NT2/D1 (cell line): ENCODE measurements around the gene MYH6.
"Not testable (repeated sequence)": the region's sequence is repeated elsewhere in the genome, so short reads cannot be mapped to it uniquely, and the experiment has no call there.

Experiments used
- DNase-seq: peaks from one replicate; pipeline ENCODE4 v3.0.0-alpha.2; 2011; ENCODE audit warnings: low read depth, low spot score
- H3K27me3 ChIP-seq: 2 replicates; pipeline ENCODE4 v1.6.0; 2011; ENCODE audit warnings: mild to moderate bottlenecking; ENCODE audit not compliant: insufficient read length, insufficient read depth
- H3K36me3 ChIP-seq: 2 replicates; pipeline ENCODE4 v1.6.1; 2011; ENCODE audit warnings: mild to moderate bottlenecking, low read length, mixed read lengths; ENCODE audit not compliant: insufficient read depth, insufficient read length
- H3K4me1 ChIP-seq: 2 replicates; pipeline ENCODE4 v1.5.1; 2011; ENCODE audit not compliant: insufficient read depth, insufficient read length
- H3K4me3 ChIP-seq: 2 replicates; pipeline ENCODE4 v1.5.1; 2011; ENCODE audit warnings: low read depth; ENCODE audit not compliant: insufficient read length
- H3K9ac ChIP-seq: 2 replicates; pipeline ENCODE4 v1.6.0; 2011; ENCODE audit warnings: low read depth; ENCODE audit not compliant: insufficient read length
- H3K9me3 ChIP-seq: 2 replicates; pipeline ENCODE4 v1.5.1; 2011; ENCODE audit warnings: mild to moderate bottlenecking, low read length; ENCODE audit not compliant: insufficient read depth
- SUZ12 ChIP-seq: IDR thresholded peaks from 2 replicates; pipeline ENCODE4 v1.6.1; 2011; ENCODE audit not compliant: insufficient read length, insufficient read depth; ENCODE audit errors: extremely low read depth
- YY1 ChIP-seq: IDR thresholded peaks from 2 replicates; pipeline ENCODE4 v1.6.1; 2011; ENCODE audit not compliant: insufficient read length, insufficient read depth
- ZNF274 ChIP-seq: IDR thresholded peaks from 2 replicates; pipeline ENCODE4 v1.6.1; 2011; ENCODE audit warnings: mild to moderate bottlenecking, low read depth, low read length

Gene MYH6

DNA sequence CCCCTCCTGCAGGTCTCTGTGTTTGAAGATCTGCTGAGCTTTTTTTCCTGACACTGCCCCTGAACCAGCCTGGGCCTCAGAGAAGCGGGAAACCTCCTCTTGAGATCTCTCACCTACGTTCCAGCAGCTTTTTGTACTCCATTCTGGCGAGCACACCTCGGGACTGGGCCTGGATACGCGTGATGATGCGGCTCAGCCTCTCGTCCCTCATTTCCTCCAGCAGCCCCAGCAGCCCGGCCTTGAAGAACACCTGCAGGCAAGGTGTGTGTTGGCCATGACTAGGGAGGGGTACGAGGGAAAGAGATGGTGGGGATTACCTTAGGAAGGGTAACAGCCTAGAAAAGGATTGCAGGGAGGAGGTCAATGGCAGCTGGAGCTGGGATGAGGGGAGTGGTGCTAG is 17.1 kb upstream of the MYH6 start:
- no peak for DNase-seq
- no peak overlapping the region for H3K9ac ChIP-seq
- no peaks in the 10 kb centered on the region for H3K9me3 ChIP-seq
- H3K36me3 ChIP-seq, result no peaks in the 10 kb centered on the region
- no peaks in the 10 kb centered on the region for H3K4me1 ChIP-seq
- TF ChIP-seq ZNF274, result no peak
- no peak for TF ChIP-seq SUZ12
- no peak for TF ChIP-seq YY1
- no peak overlapping the region for H3K4me3 ChIP-seq
- no peaks in the 10 kb centered on the region for H3K27me3 ChIP-seq

DNA sequence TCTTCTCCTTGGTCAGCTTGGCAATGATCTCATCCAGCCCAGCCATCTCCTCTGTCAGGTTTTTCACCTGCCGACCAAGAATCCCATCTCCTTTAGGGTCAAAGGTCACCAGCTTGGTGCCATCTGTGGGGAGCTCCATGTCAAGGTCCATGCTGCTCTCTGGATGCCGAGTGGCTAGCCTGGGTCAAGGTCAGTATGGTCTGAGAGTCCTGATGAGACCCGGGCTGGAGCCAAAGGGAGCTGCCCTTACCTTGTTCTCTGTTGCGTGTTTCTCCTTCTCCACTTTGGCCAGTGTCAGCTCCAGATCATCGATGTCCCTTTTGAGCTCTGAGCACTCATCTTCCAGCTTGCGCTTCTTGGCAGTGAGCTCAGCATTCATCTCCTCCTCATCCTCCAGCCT is 15.6 kb upstream of the MYH6 start:
- no peak overlapping the region for H3K4me3 ChIP-seq
- no peaks in the 10 kb centered on the region for H3K4me1 ChIP-seq
- H3K36me3 ChIP-seq, result no peaks in the 10 kb centered on the region
- H3K9ac ChIP-seq, result no peak overlapping the region
- no peaks in the 10 kb centered on the region for H3K27me3 ChIP-seq
- no peak for DNase-seq
- no peak for TF ChIP-seq ZNF274
- TF ChIP-seq SUZ12, result no peak
- TF ChIP-seq YY1, result no peak
- no peaks in the 10 kb centered on the region for H3K9me3 ChIP-seq

DNA sequence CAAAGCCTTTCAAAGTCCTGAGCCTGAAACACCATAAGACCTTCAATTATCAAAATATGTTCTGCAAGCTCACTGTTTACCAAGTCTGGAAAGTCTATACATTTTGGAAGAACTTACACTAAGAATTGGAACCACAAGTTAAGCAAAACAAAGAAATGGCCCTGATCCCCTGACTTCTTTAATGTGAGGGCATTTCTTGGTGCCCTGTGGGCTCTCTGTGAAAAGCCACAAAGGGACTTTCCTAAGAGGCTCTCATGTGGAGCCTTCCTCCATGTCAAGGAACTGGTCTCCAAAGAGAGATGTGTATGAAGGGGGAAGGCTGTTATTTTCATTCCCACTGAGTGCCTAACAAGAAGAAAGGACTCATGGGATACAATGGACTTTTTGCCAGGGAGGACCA is 13.5 kb upstream of the MYH6 start:
- Histone ChIP-seq H3K9me3 (no peaks in the 10 kb centered on the region), H3K4me3 (no peak overlapping the region), H3K27me3 (no peaks in the 10 kb centered on the region), H3K4me1 (no peaks in the 10 kb centered on the region), H3K9ac (no peak overlapping the region), H3K36me3 (no peaks in the 10 kb centered on the region)
- DNase-seq, result no peak
- TF ChIP-seq ZNF274 (no peak), SUZ12 (no peak), YY1 (no peak)

DNA sequence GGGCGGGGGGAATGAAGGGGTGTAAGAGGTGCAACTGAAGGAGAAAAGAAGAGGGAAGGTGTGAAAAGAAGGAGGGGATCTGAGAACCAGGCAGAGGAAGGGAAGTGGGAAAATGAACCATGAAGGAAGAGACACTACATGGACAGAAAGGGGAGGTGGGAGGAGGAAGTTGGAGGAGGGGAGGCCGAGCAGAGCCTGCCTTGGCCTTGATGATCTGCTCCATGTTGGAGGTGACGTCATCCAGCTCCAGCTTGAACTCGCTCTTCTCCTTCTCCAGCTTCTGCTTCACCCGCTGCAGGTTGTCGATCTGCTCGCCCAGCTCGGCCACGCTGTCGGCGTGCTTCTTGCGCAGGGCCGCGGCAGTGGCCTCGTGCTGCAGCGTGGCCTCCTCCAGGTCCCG is 11.6 kb upstream of the MYH6 start:
- H3K9ac ChIP-seq, DNase-seq, H3K4me1 ChIP-seq, H3K4me3 ChIP-seq, H3K36me3 ChIP-seq, H3K27me3 ChIP-seq, H3K9me3 ChIP-seq: not testable (repeated sequence)

DNA sequence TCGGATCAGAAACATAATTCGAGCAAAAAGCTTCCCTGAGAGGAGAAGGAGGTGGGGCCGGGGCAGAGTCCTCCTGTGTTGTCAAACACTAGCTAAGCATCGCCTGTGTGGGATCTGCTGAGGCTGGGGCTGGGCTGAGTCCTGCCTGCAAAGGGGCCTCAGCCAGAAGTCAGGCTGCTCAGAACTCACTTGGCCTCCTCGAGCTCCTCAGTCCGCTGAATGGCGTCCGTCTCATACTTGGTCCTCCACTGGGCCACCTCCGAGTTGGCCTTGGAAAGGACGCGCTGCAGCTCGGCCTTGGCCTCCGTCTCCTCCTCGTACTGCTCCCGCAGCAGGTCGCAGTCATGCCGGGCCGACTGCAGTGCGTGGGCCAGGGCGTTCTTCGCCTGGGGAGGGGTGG is 9.9 kb upstream of the MYH6 start:
- no peak overlapping the region for H3K9ac ChIP-seq
- no peak for TF ChIP-seq ZNF274
- TF ChIP-seq SUZ12, result no peak
- no peak for TF ChIP-seq YY1
- no peak for DNase-seq
- no peaks in the 10 kb centered on the region for H3K27me3 ChIP-seq
- H3K36me3 ChIP-seq, result no peaks in the 10 kb centered on the region
- H3K4me1 ChIP-seq, result no peaks in the 10 kb centered on the region
- no peak overlapping the region for H3K4me3 ChIP-seq
- no peaks in the 10 kb centered on the region for H3K9me3 ChIP-seq

DNA sequence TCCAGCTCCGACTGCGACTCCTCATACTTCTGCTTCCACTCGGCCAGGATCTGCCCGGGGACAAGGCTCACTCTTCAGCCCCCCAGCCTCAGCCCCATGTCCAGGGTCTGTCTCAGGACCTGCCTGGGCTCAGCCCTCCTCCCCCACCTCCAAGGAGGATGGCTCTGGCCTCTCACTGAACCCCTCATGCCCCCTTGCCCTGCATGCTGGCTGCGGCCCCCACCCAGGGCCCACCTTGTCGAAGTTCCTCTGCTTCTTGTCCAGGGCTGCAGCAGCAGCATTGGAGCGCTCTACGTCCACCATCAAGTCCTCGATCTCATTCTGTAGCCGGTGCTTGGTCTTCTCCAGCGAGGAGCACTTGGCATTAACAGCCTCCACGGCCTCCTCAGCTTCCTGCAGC is 9.2 kb upstream of the MYH6 start:
- H3K27me3 ChIP-seq, DNase-seq, H3K4me3 ChIP-seq, H3K4me1 ChIP-seq, H3K36me3 ChIP-seq, H3K9me3 ChIP-seq, H3K9ac ChIP-seq: not testable (repeated sequence)

DNA sequence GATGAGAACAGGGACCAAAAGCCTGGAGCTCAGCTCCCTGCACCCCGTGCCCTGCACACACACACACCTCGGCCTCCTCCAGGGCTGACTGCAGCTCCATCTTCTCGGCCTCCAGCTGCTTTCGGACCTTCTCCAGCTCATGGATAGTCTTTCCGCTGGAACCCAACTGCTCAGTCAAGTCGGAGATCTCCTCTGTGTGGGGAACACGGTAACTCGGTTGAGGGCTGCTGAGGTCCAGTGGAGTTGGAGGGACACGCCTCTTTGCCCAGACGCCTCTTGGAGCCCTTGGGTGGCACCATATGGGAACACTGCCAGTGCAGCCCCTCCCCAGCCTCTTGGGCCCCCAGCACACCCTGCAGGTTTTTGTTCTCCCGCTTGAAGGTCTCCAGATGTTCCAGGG is 8.7 kb upstream of the MYH6 start:
- no peak overlapping the region for H3K4me3 ChIP-seq

More for the DNA sequence above, 8.7 kb upstream of the MYH6 start:
- H3K27me3 ChIP-seq, result no peaks in the 10 kb centered on the region
- TF ChIP-seq ZNF274, result no peak
- TF ChIP-seq YY1, result no peak
- no peak for TF ChIP-seq SUZ12
- no peaks in the 10 kb centered on the region for H3K9me3 ChIP-seq
- H3K36me3 ChIP-seq, result no peaks in the 10 kb centered on the region
- no peak for DNase-seq
- H3K4me1 ChIP-seq, result no peaks in the 10 kb centered on the region
- H3K9ac ChIP-seq, result no peak overlapping the region
